CD4-positive, alpha-beta T cell treated with Interleukin-1 beta for 1 hour (primary cell): ENCODE measurements around the gene SUFU.
A peak's percentile ranks its signal among the peaks of the same experiment; 100 is the strongest.
"Not testable (repeated sequence)": the region's sequence is repeated elsewhere in the genome, so short reads cannot be mapped to it uniquely, and the experiment has no call there.

Source experiments
- DNase-seq, 2 donors: peaks; one replicate each; pipeline ENCODE4 v3.0.0-alpha.2; 2020 to 2022

The SUFU gene

DNA sequence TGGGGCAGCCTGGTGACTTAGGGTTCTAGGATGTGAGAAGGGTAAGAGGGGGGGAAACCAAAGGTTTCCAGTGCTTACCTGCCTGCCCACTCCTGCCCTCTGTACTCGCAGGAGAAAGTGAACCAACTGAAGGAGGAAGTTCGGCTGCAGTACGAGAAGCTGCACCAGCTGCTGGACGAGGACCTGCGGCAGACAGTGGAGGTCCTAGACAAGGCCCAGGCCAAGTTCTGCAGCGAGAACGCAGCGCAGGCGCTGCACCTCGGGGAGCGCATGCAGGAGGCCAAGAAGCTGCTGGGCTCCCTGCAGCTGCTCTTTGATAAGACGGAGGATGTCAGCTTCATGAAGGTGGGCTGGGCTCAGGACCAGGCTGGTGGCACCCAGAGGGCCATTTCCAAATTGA lies 151.2 kb downstream of the SUFU start:
- DNase-seq: no peak

DNA sequence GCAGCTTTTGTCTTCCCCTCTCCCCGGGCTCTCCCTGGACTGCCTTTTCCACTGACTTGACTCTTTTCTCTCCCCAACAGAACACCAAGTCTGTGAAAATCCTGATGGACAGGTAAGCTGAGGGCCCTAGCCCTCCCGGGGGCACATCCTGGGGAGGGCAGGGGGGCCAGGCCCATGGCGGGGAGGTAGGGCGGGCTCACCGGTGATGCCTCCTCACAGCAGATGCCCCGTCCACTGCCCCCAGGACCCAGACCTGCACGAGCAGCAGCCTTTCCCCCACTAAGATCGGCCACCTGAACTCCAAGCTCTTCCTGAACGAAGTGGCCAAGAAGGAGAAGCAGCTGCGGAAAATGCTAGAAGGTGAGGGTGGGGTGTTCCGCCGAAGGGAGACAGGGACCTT lies 152.3 kb downstream of the SUFU start:
- no peak for DNase-seq

- DNase-seq: no peak
These were observed 153.1 kb downstream of the SUFU start for GRCh38 chr10:102656791-102657371.

GRCh38 chr10:102657451-102657850 lies 153.7 kb downstream of the SUFU start:
- DNase-seq: no peak

DNA sequence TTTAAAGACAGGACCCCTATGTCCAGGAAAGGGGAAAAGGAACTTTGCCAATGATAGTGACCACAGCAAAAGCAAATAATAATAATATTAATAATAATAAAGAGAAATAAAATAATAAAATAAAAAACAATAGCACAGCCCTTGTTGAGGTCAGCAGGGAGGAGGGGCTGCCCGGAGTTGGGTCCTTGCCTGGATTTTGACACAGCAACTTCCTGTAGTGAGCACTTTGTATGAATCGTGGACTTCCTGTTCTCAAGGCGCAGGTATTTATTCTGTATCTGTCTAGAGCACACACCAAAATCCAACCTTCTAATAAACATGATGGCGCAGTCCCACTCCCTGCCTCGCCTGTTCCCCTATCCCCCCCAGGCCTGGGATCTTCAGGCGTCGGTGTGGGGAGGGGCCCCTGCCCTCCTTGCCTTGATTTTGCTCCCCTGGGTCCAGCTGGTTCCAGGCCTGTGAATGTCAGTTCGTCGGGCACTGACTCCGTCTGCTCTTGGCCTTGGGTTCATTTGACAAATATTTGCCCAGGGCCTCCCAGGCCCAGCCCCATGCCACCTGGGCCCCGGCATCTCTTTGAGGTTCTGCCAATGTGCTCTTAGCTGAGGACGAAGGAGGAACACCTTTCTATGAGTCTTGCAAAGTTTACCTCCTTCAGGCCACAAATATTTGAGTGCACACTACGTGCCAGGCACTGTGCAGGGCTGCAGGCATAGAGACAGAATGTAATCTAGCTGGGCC lies 154.4 kb downstream of the SUFU start:
- DNase-seq: no peak

GRCh38 chr10:102658802-102659201 lies 155.0 kb downstream of the SUFU start:
- no peak for DNase-seq

- DNase-seq: peak; percentile 53 to 63
These were observed 157.3 kb downstream of the SUFU start for GRCh38 chr10:102660888-102661657.

DNA sequence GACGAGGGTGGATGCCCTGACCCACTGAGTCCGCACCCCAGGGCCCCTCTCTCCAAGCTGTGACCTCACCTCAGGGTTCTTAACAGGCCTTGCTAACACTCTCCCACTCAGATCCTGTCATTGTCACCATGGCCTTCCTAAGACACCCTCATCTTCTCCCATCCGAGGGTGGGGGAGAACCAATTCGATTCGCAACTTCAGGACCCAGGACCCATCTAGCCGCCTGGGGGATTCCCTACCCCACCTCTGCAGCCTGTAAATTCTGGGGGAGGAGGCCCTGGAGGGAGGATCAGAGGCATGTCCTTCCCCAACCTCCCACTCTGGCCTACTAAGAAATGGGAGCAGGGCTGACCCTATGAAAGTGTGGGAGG lies 157.9 kb downstream of the SUFU start:
- no peak for DNase-seq

DNA sequence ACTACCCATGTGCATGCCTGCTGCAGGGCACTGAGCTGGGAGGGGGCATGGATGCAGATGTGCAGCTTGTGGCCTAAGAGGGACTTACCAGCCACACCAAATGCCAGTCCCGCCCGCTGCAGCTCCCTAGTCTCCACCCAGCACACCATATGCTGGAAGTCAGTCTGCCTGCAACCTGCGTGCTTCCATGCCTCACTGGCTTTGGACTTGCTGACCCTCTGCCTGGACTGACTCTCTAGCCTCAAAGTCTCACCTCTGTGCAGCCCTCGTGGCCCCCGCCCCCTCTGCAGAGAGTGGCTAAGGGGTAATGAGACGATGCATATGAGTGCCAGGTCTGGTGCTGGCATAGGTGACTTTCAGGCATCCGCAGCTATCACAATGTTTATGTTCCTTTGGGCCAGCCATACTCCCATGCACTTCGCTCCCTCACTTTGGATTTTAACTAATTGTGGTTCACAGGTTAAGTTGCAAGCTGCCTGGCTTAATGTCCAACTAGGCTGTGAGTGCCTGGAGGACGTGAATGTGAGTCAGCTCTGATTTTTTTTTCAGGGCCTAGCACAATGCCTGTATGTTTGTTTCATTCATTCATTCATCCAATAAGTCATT lies 162.2 kb downstream of the SUFU start:
- DNase-seq: no peak

GRCh38 chr10:102667411-102667810 lies 163.6 kb downstream of the SUFU start:
- not testable (repeated sequence) for DNase-seq

- no peak for DNase-seq
These were observed 164.7 kb downstream of the SUFU start for GRCh38 chr10:102668326-102669107.

GRCh38 chr10:102669206-102670064 lies 165.7 kb downstream of the SUFU start:
- peak in 1 of 2 donors; percentile 26 for DNase-seq

- no peak for DNase-seq
These were observed 166.4 kb downstream of the SUFU start for GRCh38 chr10:102670065-102670670.

DNA sequence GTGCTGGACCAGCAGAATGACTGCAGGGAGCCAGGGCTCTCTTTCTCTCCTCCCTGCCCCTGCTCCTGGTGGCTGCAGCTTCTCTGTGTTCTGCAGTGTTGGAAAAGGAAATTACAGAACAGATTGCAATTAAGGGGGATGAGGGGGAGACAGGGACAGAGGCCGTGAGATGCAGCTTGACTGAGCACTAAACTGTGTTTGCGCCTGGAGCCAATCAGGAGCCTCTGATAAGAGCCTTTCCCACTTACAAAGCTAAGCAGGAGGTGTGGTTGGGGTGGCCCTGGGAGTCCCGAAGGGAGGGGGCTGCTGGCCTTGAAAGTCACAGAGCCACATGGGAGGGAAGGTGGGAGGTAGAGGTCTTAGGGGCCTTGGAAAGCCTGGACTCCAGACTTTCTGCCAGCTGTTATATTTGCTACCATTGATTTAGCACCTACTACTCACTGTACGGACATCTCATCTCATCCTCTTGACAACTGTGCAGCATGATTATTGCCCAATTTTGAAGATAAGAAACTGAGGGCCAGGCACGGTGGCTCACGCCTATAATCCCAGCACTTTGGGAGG lies 167.2 kb downstream of the SUFU start:
- DNase-seq: no peak

DNA sequence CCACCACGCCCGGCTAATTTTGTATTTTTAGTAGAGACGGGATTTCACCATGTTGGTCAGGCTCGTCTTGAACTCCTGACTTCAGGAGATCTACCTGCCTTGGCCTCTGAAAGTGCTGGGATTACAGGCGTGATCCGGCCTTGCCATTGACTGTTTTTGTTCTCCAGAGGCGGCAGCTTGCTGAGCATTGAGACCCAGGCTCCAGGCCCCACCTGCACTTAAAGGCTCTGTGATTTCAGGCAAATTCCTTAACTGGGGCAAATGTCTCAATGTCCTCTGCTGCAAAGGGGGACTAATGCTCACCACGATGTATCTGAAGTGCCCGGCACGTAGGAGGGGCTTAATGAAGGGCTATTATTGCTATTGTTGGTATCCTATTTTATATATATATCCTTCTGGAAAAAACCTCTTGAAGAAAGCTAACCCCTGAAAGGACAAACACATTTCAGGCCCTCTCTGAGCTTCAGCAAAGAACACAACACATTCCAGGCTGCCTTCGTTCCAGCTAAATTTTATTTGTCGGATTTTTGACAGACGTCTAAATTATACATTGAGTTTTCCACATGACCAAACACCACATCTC lies 169.6 kb downstream of the SUFU start:
- DNase-seq: no peak

DNA sequence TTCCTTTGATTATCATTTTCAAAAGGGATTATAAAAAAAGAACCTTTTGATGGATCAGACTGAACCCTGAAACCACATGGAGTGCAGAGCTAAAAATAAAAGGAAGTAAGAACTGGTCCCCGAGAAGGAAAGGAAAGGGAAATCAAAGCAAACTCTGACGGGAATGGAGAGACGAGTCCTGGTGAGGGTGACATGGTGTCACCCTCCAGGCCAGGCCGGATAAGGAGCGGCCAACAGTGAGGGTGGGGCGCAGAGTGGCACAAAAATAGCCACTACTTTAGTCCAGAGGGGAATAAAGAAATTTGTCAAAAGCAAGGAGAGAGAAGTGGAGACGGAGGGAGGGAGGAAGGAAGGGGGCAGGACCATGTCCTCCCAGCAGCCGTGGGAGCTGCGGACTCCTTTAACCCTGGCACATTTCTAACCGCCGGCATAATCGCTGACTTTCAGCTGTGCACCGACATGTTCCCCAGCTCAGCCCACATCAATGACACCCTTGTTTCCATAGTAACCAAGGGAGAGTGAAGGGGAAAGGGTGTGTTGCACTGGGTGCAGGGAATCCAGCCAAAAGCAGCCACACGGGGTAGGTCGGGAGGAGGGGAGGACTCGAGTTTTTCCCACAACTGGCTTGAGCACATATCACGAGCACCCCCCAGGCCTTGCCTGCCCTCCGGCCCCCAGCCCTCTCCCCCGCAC lies 170.2 kb downstream of the SUFU start:
- DNase-seq: peak; percentile 76 to 85

GRCh38 chr10:102674566-102674965 lies 170.8 kb downstream of the SUFU start:
- peak in 1 of 2 donors; percentile 34 for DNase-seq

- DNase-seq: no peak
These were observed 171.4 kb downstream of the SUFU start for GRCh38 chr10:102675011-102675665.
